GM21515 (cell line): ENCODE data around the gene DAGLA.

ENCODE experiments used
- ATAC-seq: cut with Tn5 transposase; IDR thresholded peaks from one replicate; pipeline ENCODE4 v1.9.1; 2021; ENCODE audit not compliant: unreplicated experiment

DAGLA gene

DNA sequence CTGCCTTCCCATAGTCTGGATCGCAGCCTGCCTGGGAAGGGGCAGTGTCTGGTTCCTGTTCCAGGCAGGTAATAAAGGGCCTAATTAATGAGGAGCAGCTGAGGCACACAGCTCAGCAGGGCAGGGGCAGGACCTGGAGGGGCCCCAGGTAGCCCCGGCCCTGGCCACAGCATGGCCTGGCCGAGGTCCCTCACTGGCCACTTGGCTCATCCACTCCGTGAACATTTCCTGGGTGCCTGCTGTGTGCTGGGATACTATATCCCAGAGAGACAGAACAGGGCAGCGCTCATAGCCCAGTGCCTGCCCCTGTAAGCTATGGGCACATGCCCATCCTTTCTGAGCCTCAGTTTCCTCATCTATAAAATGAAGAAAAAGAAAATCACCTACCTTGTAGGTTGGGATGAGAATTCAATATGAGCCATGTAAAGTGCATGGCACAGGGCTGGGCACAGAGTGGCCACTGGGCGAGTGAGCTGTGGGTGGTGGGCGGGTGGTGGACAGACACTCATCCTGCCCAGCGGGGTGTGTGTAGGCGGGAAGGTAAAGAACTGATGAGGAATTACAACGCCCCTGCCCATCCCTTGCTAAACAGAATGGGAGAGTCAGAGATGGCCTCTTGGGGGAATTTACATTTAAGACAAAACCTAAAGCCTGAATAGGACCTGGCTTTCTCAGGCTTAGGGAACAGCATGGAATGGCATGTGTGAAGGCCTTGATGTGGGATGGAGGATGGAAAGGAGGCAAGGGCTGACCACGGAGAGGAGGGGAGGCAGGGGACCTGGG lies 81.4 kb downstream of the DAGLA start:
- ATAC-seq = no peak

DNA sequence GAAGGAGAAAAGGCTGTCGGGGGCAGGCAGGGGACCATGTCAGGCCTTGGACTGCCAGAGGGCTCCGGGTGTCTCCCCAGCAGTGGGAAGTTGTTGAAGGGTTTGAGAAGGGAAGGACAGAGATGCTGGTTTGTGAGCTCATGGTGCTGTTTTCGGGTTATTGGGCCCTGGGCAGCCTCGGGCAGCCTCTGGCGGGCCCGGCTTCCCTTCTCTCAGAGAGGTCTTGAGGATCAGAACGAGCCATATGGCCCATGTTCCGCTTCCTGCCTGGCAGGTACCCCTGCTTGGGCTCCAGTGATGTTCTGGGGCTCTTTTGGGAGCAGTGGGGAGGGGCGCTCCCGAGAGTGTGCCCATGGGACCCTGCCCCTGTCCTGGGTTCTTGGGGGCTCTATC lies 82.0 kb downstream of the DAGLA start:
- ATAC-seq = no peak

DNA sequence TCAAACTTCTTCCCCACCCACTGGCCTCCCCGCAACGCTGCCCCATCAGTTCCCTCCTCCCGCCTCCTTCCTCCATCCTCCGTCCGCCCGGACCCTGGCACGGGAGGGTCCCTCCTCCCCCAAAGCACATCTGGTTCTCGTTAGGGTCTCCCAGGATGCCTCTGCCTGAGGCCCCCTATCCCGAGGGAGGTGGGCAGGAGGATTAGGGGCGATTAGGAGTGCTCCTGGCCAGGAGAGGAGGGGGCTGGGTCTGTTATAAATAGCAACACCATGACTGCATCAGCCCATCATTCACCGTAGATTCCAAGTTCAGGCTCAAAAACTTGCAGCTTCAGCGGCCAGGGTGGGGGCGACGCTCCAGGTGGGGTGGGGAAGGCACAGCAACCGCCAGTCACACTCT lies 82.6 kb downstream of the DAGLA start:
- no peak for ATAC-seq

DNA sequence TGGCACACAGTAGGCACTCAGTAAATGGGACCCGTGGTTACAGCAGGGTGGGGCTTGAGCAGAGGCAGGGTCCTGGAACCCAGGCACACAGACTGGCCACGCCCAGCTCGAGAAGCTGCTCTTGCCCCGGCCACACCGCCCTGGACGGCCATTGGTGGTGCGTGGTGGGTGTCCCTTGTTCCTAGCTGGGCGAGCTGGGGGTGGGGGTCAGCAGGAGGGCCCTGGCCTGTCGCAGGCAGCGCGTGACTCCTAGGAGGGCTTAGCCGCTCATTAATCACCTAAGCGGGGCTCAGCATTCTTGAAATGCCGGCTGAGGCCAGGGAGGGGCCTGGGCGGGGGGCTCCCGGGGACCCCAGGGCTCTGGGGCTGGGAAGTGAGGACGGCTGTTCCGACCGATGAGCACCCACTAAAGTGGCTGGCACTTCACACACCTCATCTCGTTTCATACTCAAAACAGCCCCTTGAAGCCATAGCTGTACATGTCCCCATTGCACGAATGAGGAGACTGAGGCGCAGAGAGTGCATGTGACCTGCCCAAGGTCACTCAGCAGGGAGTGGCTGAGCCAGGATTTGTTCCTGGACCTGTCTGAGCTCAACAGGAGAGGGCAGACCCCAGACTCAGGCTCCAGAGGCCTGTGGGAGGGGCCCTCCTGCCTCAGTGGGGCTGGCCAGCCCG lies 83.9 kb downstream of the DAGLA start:
- no peak for ATAC-seq

DNA sequence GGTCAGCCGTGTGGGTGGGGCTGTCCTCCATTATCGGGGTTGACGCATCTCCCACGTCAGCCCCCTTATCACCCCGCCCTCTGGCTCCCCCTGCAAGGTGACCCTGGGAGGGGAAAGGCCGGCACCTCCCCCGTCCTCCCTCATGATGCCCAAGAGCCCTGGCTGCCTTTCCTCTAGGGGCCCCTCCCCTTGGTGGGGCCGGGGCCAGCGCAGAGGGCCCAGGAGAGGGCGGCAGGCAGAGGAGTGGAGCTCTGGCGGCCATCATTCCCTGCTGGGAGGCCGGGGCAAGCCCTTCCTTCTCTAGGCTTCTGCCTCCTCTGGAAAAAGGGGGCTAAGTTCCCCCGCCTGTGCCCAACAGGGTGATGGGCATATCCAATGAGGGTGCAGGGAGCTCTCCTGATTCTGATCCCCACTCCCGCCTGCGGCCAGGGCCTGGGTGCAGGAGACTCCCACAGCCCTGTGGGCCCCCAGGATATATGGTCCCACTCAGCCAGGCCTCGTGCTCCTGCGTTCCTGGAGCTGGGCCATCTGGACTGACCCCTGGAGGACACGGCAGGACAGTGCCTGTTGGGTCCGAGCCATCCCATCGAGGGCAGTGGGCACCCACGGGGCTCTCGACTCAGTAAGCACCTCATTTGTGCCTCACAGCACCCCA lies 84.5 kb downstream of the DAGLA start:
- no peak for ATAC-seq

DNA sequence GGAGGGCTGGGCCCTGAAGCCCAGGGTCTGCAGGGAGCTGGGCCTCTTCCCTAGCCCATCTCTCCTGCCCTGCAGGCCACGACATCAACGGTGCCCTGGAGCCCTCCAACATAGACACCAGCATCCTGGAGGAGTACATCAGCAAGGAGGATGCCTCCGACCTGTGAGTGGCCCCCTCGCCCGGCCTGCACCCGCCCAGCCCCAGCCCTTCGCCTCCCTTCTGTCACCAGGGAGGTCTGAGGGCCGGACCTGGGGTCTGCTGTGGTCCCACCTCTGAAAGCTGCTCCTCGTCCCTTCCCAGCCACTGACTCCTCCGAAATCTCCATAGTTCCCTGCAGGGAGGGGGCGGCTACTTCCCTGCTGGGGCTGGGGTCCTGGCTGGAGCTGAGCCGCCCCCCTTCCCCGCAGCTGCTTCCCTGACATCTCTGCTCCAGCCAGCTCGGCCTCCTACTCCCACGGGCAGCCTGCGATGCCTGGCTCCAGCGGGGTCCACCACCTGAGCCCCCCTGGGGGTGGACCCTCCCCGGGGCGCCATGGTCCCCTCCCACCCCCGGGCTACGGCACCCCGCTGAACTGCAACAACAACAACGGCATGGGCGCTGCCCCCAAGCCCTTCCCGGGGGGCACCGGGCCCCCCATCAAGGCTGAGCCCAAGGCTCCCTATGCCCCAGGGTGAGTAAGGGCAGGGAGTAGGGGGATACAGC lies 85.5 kb downstream of the DAGLA start:
- ATAC-seq = no peak

DNA sequence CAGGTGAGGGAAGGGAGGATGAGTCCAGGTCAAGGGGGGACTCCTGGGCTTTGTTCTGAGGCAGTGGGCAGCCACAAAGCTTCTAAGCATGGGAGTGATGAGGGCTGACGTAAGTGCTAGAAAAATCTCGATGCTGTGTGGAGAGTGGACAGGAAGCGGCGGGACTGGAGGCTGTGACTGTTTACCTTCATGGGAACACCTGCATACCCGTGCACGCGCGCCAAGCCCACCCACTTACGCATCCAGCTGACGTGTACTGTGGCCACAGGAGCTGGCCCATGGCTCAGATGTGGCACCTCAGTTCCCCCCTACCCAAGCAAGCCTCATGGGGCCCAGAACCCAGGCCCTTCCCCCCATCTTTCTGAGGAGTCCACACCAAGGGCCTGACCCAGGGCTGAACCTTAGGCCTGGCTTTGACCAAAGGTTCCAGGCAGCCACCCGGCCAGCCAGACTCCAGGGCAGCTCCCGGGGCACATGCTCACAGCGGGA lies 86.2 kb downstream of the DAGLA start:
- no peak for ATAC-seq

DNA sequence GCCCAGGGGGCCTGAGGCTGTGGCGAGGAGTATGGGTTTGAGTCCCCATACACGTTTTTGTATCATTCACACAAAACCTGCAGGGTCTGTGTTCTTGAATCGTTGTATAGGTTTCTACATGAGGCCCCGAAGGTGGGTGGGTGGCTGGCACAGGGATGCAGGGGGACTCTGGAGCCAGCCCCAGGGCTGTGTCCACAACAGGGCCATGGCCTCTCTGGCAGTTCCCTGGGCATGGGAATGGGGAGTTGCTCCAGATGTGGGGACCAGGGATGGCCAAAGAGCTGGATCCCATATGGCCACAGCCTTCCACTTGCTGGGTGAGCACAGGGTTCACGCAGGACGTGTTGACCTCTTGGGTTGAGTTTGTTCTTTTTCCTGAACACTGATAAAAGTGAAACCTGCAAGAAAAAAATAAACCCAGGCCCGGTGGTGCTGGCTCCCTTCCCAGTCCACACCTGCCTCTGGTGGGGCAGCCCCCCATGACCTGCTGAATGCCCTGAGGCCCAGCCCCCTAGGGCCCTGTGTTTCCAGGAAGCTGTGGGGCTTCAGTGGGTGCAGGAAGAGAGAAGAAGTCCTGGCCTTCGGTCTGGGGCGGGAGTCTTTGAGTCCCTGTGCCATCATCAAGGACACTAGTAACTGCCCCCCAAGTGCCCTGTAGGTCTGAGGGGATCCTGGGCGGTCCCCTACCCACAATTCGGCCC lies 88.3 kb downstream of the DAGLA start:
- ATAC-seq = no peak

DNA sequence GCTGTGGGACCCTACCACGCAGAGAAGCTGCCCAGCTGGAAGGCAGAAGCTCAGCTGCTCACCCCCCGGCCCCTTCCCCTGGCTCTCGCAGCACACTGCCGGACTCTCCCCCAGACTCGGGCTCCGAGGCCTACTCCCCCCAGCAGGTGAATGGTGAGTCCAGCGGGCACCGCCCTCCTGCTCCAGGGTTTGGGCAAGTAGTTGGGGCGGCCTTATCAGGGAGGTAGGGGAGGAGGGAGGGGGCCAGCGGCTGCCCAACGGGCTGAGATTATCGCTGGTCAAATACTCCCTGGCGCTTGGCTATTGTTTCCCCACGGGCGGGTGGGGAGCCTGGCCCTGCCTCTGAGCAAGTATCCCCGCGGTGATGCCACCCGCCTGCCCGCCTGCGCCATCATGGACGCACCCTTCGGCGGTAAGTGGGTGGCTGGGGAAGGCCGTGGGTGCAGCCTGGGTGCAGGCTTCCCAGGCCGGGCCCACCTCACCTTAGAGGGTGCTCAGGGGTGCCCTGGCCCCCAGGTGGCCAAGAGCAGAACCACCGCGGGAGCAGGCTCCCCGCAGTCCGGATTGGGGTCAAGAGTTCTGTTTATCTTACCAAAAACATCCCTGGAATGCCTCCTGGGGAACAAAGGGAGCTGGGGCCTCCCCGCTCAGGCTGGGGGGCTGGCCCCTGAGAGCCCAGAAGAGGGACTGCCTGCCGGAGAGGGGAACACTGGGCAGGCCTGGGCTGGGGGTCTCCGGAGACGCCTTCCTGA lies 89.2 kb downstream of the DAGLA start:
- ATAC-seq = no peak

DNA sequence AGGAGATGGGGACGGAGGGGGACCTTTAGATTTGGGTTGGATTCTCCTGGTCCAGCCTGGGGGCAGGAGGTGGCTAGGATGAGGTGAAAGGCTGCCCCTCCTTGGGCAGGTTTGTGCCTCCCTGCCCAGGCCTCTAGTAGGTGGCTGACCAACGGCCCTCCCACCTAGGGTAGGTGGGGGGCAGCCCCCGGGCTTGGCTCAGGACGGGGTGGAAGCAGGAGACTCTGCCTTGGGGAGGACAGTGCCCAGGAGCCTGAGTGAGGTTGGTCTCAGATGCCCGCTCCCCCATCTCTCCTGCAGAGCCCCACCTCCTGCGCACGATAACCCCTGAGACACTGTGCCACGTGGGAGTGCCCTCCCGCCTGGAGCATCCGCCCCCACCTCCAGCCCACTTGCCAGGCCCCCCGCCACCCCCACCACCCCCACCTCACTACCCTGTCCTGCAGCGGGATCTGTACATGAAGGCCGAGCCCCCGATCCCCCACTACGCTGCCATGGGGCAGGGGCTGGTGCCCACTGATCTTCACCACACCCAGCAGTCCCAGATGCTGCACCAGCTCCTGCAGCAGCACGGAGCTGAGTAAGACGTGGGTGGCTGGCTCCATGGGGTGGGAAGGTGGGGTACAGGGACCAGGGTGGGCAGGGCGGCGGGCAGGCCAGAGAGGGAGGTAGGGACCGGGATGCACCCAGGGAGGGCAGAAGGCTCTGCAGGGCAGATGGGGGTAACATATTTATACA lies 89.9 kb downstream of the DAGLA start:
- no peak for ATAC-seq

DNA sequence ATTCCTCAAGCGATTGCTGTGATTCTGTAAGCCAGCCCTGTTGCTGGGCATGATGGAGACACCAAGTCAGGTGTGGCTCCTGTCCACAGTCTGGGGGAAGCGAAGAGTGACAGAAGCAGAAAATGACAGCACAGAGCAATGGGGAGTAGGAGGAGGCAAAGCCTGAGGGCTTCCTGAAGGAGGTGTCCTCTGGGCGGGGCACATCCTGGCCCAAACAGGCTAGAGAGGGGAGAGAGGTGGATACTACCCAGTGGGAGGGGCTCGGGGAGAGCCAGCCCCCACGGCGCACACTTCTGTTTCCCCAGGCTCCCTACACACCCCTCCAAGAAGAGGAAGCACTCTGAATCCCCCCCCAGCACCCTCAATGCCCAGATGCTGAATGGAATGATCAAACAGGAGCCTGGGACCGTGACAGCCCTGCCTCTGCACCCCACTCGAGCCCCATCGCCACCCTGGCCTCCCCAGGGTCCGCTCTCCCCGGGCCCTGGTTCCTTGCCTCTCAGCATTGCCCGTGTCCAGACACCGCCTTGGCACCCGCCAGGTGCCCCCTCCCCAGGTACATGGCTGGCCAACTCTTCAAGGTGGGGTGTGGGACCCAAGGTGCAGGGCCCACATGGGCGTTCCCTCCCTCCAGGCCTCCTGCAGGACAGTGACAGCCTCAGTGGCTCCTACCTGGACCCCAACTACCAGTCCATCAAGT lies 91.2 kb downstream of the DAGLA start:
- no peak for ATAC-seq

DNA sequence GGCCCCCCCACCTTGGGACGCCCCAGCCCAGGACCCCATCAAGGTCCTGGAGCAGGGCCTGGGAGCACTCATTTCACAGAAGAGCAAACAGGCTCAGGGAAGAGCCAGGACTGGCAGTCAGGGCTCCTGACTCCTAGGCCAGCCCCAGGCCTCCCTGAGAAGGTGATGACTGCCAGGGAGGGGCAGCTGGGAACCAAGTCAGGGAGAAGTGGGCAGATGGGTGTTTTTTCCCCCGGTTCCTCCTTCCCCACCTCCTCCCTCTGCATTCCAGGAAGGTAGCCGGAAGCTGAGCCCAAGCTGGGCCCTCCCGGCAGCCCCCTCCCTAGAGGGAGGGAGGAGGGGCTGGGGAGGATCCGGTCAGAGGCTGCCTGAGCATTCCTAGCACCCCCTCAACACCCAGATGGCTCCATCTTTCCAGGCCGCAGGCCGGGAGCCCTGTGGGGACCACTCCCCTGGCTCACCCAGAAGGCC lies 91.8 kb downstream of the DAGLA start:
- ATAC-seq = no peak

DNA sequence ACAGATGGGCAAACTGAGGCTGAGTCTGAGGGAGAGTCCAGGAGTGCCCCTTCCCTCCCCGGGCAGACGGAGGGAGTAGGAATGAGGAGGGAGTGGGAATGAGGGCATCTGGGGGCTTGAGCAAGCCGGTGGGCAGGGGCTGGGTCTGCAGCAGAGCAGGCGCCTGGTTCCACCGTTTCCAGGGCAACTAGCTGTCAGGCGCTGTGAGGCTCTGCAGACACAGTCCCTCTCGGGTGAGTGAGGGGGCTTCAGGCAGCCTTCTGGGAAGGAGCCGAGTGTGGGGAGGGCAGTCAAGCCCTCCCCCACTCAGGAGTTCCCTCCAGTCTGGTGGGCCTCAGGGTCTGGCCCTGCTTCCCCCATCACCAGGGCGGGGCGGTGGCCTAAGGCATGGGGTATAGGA lies 93.2 kb downstream of the DAGLA start:
- no peak for ATAC-seq

DNA sequence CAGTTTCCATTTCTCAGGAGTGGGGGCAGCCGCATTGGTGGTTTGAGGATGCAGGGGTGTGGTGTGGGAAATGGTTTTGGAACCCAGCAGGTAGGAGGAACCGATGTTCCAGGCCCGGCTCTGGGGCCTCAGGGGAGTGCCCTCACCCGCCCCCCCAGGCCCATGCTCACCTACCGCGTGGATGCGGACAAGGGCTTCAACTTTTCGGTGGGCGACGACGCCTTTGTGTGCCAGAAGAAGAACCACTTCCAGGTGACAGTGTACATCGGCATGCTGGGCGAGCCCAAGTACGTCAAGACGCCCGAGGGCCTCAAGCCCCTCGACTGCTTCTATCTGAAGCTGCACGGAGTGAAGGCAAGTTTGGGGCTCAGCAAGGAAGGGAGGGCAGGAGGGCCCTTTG lies 93.6 kb downstream of the DAGLA start:
- no peak for ATAC-seq

DNA sequence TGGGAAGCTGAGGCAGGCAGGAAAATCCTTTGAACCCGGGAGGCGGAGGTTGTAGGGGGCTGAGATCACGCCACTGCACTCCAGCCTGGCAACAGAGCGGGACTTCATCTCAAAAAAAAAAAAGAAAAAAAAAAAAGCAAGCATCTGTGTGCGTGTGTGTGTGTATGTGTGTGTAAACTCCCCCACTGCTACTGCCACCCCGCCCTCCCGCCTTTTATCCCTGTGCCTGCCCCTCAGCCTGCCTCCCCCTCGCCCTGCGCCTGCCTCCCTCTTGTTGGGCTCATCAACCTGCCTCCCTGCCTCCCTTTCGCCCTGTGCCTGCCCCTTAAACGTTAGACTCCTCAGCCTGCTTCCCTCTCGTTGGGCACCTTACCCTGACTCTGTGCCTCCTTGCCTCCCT lies 94.2 kb downstream of the DAGLA start:
- ATAC-seq = no peak

DNA sequence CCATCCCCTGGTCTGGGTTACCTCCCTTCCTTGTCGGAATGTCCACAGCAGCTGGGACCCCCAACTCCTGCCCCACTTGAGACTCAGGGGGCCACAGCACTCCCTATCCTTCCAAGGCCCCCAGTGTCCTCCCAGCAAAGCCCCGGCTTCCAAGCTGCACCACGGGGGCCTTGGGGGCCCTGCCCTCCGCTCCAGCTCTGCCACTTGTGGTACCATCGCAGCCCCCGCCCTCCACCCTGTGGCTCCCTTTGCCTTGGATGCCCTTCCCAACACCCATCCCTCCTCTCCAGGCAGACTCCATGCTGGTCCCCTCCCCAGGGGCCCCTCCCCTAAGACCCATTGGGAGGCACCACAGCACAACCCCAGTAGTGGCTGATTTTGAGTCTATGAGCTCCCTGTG lies 94.9 kb downstream of the DAGLA start:
- ATAC-seq = no peak

DNA sequence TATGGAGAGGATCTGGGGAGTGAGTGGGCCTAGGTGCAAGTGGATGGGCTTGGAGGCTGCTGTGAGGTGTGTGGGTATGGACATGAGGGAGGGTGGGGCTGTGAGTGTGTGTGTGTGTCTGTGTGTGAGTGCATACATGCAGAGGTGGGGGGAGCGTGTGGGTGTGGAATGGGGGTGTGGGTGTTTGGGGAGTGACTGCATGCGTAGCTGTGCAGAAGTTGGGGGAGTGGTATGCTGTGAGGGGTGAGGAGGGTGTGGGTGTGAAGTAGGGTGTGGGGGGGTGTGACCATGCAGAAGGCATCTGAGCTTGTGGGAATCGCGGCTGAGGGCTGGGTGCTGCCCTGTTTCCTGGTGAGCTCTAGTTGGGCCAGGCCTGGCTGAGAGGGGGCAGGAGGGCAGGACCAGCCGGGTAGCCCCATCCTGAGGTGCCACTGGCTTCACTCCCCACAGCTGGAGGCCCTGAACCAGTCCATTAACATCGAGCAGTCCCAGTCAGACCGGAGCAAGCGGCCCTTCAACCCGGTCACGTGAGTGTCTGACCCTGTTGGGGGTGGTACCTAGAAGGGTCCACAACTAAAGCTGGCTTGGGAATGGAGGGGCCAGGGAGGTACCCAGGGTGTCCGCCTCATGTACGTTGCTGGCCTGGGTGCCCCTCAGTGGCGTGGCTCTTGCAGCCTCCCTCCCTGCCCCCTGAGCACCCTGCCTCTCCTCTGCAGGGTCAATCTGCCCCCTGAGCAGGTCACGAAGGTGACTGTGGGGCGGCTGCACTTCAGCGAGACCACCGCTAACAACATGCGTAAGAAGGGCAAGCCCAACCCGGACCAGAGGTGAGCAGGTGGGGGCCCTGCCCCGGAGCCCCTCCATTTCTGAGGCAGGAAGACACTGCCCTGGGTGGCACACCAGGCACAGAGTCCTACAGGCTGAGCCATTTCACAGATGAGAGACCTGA lies 95.7 kb downstream of the DAGLA start:
- ATAC-seq = no peak
